Hindlimb muscle (tissue), 1 donor: ENCODE data around the gene SLC25A25. TPM values are rescaled to one million over a fixed set of nuclear protein-coding genes. Genes with fewer than 3 reads are reported as not detected.
"Not testable (repeated sequence)": the region's sequence is repeated elsewhere in the genome, so short reads cannot be mapped to it uniquely, and the experiment has no call there.

Source experiments
- DNase-seq: peaks from one replicate; pipeline ENCODE4 v3.0.0-alpha.2; 2013
- polyA plus RNA-seq: library from polyadenylated mRNA; unstranded; fragments of 120-200 nt; gene quantifications from one replicate; pipeline ENCODE4 v1.2.1, GENCODE V29; 2013; ENCODE audit not compliant: insufficient read length

The SLC25A25 gene
- polyA plus RNA-seq, 1 donor: 14.9 TPM

GRCh38 chr9:128109050-128109709 is 41.1 kb downstream of the SLC25A25 start:
- DNase-seq: no peak

DNA sequence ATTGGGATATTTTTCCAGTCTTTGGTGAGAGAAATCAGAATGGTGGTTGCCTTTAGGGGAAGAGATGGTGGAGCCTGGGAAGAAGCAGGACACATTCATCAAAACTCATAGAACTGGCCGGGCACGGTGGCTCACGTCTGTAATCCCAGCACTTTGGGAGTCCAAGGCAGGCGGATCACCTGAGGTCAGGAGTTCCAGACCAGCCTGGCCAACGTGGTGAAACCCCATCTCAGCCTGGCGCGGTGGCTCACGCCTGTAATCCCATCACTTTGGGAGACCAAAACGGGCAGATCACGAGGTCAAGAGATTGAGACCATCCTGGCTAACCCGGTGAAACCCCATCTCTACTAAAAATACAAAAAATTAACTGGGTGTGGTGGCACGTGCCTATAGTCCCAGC is 43.7 kb downstream of the SLC25A25 start:
- not testable (repeated sequence) for DNase-seq

- no peak for DNase-seq
Observed at GRCh38 chr9:128113526-128114325, 45.7 kb downstream of the SLC25A25 start.

GRCh38 chr9:128114326-128115186 is 46.5 kb downstream of the SLC25A25 start:
- no peak for DNase-seq

DNA sequence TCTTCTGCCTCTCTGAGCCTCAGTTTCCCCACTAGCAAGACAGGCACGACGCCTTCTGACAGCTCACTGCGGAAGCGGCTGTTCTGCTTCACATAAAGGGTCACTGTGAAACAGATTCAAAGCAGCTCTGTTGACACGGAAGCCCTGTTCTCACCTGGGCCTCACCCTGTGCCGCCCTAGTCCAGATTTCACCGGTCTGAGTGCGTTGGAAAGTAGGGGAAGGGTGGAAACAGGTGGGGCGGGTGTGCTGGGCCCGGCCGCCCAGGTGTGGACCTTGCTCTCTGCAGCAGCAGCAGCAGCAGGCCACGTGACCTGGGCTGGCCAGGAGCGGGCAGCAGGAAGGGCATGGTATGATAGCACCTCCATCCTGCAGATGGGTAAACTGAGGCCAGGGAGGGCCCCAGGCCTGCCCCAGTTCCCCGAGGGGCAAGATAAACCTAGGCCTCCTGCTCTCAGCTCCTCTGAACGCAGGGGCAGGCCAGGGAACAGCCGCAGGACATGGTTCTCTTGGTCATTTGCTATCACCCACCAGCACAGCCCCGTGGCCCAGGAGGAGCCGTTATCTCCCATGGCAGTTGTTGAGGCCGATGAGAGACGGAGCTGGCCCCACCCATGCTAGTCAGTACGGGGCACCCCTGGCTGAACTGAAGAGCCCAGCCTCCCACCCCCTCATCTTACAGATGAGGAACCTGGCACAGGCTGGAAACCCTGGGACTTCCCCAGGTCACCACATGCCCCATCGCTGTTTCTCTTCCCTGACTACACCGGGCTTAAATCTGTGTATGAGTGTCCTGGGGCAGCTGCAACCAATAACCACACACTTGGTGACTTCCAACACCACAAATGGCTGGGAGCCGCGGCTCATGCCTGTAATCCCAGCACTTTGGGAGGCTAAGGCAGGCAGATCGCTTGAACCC is 47.4 kb downstream of the SLC25A25 start:
- no peak for DNase-seq

DNA sequence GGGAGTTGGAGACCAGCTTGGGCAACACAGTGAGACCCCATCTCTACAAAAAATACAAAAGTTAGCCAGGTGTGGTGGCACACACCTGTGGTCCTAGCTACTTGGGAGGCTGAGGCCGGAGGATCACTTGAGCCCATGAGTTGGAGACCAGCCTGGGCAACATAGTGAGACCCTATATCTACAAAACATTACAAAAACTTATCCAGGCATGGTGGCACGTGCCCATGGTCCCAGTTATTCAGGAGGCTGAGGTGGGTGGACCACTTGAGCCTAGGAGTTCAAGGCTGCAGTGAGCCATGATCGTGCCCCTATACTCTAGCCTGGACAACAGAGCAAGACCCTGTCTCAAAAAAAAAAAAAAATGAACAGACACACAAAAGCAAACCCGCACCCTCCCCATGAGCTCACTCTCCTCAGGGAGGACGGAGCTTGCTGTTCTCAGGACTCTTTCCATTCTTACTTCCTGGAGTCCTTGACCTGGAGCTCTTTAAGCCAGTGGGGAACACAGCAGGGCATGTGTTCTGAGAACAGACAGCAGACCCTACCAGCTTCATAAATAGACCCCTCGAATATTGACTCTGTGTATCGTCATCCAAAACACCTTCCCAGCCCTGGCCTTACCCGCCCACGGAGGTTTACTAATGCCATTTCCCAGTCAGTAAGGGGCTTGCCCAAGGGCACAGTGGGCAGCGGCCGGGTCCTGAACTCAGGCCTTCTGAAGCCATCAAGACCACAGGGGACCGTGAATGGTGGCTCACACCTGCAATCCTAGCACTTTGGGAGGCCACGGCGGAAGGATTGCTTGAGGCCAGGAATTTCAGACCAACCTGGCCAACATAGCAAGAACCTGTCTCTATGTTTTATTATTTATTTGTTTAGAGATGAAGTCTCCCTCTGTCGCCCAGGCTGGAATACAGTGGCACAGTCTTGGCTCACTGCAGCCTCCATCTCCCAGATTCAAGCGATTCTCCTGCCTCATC is 48.4 kb downstream of the SLC25A25 start:
- DNase-seq: no peak

GRCh38 chr9:128117613-128118471 is 49.8 kb downstream of the SLC25A25 start:
- peak; percentile 91 for DNase-seq

- no peak for DNase-seq
Observed at GRCh38 chr9:128118472-128118857, 50.4 kb downstream of the SLC25A25 start.

DNA sequence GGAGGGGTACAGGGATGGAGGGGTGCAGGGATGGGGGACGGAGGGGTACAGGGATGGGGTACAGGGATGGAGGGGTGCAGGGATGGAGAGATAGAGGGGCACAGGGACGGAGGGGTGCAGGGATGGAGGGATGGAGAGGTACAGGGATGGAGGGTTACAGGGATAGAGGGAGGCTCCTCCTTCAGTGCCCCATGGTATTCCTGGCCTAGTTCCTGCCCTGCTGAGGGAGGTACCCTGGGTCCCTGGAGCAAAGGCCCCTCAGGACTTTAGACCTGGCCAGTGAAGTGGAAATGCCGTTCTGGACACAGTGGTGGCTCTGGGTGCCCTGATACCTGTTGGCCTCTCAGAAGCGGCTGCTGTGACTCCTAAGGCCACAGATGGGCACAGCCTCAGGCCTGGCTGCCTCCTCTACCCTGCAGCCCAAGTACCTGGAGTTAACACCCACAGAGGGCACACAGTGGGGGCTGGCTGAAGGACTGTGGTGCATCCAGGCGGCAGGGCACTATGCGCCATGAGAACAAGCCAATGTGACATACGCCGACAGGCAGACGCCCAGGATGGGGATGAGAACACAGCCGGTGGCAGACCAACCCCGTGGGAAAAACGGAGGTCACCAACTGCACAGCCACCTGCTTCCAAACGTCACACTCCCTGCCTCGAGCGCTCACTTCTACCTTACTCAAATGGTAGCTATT is 51.1 kb downstream of the SLC25A25 start:
- DNase-seq: no peak

DNA sequence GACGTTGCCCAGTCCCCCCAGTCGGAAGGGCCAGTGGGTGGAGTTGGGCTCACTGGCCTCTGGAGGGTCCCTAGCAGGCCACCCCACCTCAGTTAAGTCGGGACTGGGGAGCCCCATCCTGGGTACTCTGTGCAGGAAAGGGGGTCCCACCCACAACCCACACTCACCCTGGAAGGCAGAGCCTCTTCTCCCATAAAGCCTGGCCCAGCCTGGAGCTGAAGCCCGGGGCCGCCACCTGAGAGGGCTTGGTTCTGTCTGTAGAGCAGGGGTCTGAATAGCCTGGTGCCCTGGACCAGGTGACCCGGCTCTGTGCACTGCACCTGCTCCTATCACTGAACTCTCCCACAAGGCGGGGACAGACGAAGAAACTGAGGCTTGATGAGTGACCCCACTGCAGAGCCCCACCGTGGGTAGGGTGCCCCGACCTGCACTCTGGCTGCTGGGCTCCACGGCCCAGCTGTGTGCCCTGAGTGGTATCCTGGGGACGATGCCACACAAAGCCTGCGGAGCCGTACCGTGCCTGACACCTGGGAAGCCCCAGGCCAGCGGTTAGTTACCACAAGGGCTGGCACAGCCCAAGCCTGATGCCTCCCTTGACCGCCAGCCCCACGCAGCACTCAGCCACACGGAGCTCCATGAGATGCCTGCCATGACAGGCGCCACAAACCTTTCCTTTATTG is 52.2 kb downstream of the SLC25A25 start:
- DNase-seq: no peak

- DNase-seq: no peak
Observed at GRCh38 chr9:128120741-128121465, 52.9 kb downstream of the SLC25A25 start.

DNA sequence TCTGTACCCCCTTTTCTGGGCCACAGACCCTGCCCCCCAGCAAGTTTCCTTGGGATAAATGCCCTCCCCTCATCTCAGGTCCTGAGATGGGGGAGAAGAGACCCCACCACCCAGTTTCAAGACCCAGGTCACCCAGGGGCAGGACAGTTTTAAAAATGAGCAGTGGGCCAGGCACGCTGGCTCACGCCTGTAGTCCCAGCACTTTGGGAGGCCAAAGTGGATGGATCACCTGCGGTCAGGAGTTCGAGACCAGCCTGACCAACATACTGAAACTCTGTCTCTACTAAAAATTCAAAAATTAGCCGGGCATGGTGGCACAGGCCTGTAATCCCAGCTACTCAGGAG is 53.4 kb downstream of the SLC25A25 start:
- DNase-seq: no peak

GRCh38 chr9:128121924-128122808 is 54.1 kb downstream of the SLC25A25 start:
- no peak for DNase-seq

DNA sequence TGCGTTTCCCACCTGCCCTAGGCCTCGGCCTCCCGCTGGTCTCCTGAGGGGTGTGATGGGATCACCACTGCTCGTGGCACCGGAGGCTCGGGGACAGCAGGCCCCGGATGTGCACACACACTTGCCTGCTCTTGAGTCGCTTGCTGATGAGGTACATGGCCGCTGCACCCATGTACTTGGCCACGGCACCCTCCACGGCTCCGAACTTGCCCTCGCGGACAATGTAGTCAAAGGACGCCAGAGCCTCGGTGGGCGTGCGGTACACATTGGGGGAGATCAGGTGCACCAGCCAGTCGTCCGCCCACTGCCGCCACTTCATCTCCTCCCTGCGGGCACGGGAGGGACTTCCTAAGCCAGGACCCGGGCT is 54.8 kb downstream of the SLC25A25 start:
- DNase-seq: no peak

DNA sequence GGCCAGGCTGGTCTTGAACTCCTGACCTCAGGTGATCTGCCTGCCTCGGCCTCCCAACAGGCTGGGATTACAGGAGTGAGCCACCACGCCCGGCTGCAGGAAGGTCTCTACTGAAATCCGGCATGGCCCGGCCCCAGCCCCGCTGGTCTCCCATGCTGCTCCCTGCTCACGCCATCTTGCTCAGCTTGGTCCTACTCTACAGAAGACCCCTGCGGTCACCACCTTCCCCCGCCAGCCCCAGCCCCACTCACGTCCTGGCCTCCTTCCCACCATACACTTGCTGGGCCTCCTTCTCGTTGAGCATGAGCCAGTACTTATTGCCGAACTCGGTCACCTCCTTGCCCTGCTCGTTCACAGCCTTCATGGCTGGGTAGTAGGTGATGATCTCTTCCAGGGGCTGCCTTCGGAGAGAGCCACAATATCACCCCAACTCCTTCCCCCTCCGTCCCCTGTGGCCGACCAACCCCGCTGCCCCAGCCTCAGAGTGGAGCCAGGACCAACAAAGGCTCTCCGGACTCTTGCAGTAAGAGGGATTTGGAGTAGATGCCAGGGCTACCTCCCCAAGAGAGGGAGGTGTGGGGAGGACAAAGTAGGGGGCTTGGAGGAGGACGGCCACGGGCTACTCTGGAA is 55.5 kb downstream of the SLC25A25 start:
- no peak for DNase-seq

- DNase-seq: no peak
Observed at GRCh38 chr9:128124451-128124850, 56.4 kb downstream of the SLC25A25 start.
